Measurements from ENCODE around the gene SMYD3.

DNA sequence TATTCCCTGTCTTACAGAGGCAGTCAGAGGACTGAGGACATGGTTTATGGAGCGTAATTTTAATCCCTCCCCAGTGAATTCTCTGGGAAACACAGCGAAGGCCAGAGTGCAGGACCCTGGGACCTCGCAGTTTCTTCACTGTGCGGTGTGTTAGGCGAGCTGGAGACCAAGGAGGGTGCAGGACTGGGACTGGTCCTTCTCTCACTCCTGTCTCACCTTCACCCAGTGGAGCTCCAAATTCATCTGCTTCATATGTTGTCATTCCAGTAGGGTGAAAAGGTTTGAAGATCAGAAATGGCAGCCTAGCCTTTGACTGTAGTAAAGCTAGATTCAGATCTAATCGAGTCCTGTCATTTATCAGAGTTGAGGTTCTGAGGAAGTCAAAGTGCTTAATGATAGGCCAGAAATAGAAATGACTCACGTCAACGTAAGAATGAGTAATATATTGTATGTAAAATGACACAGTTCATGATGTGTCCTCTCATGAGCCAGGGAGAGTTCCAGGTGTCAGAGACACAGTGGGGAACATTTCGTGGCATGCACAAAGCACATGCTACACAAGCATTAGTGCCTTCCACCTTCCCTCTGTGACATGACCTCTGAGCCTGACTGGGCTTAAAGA, 647.5 kb downstream of the SMYD3 start:
- TF ChIP-seq CTCF (IDR thresholded peaks at IDR 0.05) (no peak), POLR2A (IDR thresholded peaks at IDR 0.05) (no peak)
